Measurements from ENCODE around the gene PNISR.

The PNISR gene

GRCh38 chr6:99397287-99397686 lies 27.8 kb downstream of the PNISR start:
- no peak for DNase-seq

- peak; percentile 72 to 75 for DNase-seq
Observed at GRCh38 chr6:99393698-99394531, 31.2 kb downstream of the PNISR start, which contains the start of gene COQ3. Gene COQ3 (minus strand): TSS chr6:99394195. CDS start chr6:99394179, 16 bp downstream.

GRCh38 chr6:99393366-99393697 lies 31.8 kb downstream of the PNISR start:
- no peak for DNase-seq

- no peak for DNase-seq
Observed at GRCh38 chr6:99390896-99391295, 34.2 kb downstream of the PNISR start.

- no peak for DNase-seq
Observed at GRCh38 chr6:99384507-99384906, 40.6 kb downstream of the PNISR start.

GRCh38 chr6:99378636-99379035 lies 46.5 kb downstream of the PNISR start:
- DNase-seq = no peak

- DNase-seq = no peak
Observed at GRCh38 chr6:99369533-99369932, 55.6 kb downstream of the PNISR start.

GRCh38 chr6:99366852-99367251 lies 58.3 kb downstream of the PNISR start:
- DNase-seq = no peak

GRCh38 chr6:99364026-99364425 lies 61.1 kb downstream of the PNISR start:
- DNase-seq = no peak

GRCh38 chr6:99362678-99363268 lies 62.3 kb downstream of the PNISR start:
- DNase-seq = no peak

GRCh38 chr6:99359800-99360199 lies 65.3 kb downstream of the PNISR start:
- DNase-seq = no peak

GRCh38 chr6:99356641-99357040 lies 68.5 kb downstream of the PNISR start:
- DNase-seq = no peak

GRCh38 chr6:99354983-99355382 lies 70.1 kb downstream of the PNISR start:
- no peak for DNase-seq

- no peak for DNase-seq
Observed at GRCh38 chr6:99353126-99353525, 72.0 kb downstream of the PNISR start.

GRCh38 chr6:99350573-99350972 lies 74.5 kb downstream of the PNISR start:
- no peak for DNase-seq

- peak in 1 of 2 donors; percentile 27 for DNase-seq
Observed at GRCh38 chr6:99349171-99350141, 75.7 kb downstream of the PNISR start, which contains the start of gene FAXC. Gene FAXC (minus strand): TSS chr6:99349674. CDS start chr6:99349372, 302 bp downstream.

GRCh38 chr6:99348288-99349170 lies 76.6 kb downstream of the PNISR start:
- DNase-seq = no peak

Data from stimulated activated CD4-positive, alpha-beta T cell treated with anti-CD3 and anti-CD28 coated beads, Interleukin-2, amount 100 ng/mL, for 24 hours (primary cell).